Psoas muscle (tissue), 8 donors: ENCODE measurements around the gene MBP. TPM values are rescaled to one million over a fixed set of nuclear protein-coding genes. Genes with fewer than 3 reads are reported as not detected.

Experiments used
- ATAC-seq, 4 donors: fragments of 200-7000 bp; cut with Tn5 transposase; one replicate each; pipeline ENCODE4 v1.9.1; 2020; ENCODE audit warnings: moderate library complexity in 3 of 4, mild to moderate bottlenecking in 2 of 4
- DNase-seq, 2 donors: peaks; one replicate each; pipeline ENCODE4 v3.0.0-alpha.2; 2020
- H3K27ac ChIP-seq: fragments of 200-600 bp; one replicate; pipeline ENCODE4 v1.8.0; 2022
- H3K27me3 ChIP-seq, 3 donors: fragments of 200-600 bp in 1 of 3; one replicate each; pipeline versions ENCODE4 v1.6.1 to v1.8.0; 2013 to 2022; ENCODE audit warnings: low read length in 2 of 3, mild to moderate bottlenecking in 2 of 3, moderate library complexity in 1 of 3; ENCODE audit not compliant: insufficient read depth in 3 of 3
- H3K36me3 ChIP-seq, 2 donors: fragments of 200-600 bp in 1 of 2; one replicate each; pipeline versions ENCODE4 v1.6.1 to v1.8.0; 2013 to 2022; ENCODE audit warnings: low read depth in 1 of 2, mild to moderate bottlenecking in 1 of 2, moderate library complexity in 1 of 2; ENCODE audit not compliant: insufficient read depth in 1 of 2
- H3K4me1 ChIP-seq: fragments of 200-600 bp; one replicate; pipeline ENCODE4 v1.8.0; 2022
- H3K4me3 ChIP-seq: fragments of 200-600 bp; one replicate; pipeline ENCODE4 v1.8.0; 2022; ENCODE audit warnings: mild to moderate bottlenecking
- H3K9me3 ChIP-seq: fragments of 200-600 bp; one replicate; pipeline ENCODE4 v1.8.0; 2022
- WGBS, 3 donors: extraction: QIAGEN DNeasy Blood & Tissue Kit; methylation state at CpG; one replicate each; pipeline versions ENCODE4 v1.1.6 to v1.1.7; 2013; 5-methylcytosine and 5-hydroxymethylcytosine counted together
- intact Hi-C, 2 donors: fragments of 100-400 bp; cut with DNase I; formaldehyde crosslinking; loops; one replicate each; pipeline versions ENCODE4 v1.11.0 to v1.14.2; 2022
- polyA plus RNA-seq, 3 donors: library from polyadenylated mRNA; stranded (reverse); fragments of 200-250 nt; gene quantifications; one replicate each; pipeline ENCODE4 v1.2.3, GENCODE V29; 2013
- total RNA-seq, 4 donors: library from RNA; stranded (reverse); fragmentation: NEBNext Ultra II Directional in 2 of 4; extraction: Animal tissue kit (Norgen Biotek cat#: 25700) in 2 of 4; gene quantifications; one replicate each; pipeline versions ENCODE4 v1.2.1 to v1.2.4, GENCODE V29; 2021 to 2023
- TF ChIP-seq, protein P1 (sequence below): fragments of 200-600 bp; IDR thresholded peaks from one replicate; pipeline ENCODE4 v1.8.0; 2022; ENCODE audit warnings: antibody characterized with exemption
- donor health status: healthy with polysubstance abuse.
- donor health status: DM: no; HTN: no; CAD: no; lungs with moderate emphysema.
- donor health status: Bipolar disorder and iron deficiency.
- donor health status: healthy.
- donor health status: DM: yes; HTN: yes; CAD: no.
- donor health status: DM: no; HTN: no; CAD: no.
- donor health status: DM: no; HTN: no; CAD: no.
- donor health status: DM: yes; HTN: yes; CAD: no.

Gene MBP
- total and polyA plus RNA-seq, 7 donors, result 16.4 to 88.2 (median 51.6) TPM

DNA sequence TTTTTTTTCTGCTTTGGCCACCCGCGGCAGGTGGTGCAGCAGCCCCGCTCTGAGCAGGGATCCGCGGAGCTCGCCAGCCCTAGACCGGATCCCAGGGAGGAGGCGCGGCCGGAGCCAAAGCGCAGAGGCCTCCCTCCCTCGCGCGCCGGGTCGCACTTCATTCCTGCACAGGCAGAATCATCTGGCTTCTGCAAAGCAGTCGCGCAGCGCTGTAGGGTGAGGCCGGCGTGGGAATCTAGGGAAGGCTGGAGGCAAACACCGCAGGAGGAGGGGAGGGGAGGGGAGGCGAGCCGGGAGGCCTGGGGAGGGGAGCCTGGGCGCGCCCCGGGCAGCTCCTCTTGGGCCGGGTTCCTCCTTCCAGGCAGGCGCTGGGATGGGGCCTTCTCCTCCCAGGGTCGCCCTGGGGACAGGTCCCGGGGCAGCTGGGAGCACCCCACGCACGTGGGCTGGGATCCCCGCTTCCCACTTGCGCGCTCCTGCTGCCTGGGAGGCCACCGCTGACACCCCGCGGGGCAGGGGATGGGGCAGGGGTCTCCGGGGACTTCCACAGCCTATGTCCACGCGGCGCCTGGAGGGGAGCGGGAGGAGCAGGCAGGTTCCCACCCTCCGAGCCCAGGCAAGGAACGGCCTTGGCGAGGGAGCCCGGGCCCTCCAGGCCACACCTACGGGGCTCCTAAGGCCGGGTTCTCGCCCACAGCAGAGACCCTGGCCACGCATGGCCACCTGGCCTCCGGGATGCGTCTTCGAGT is 45.0 kb downstream of the MBP start:
- peak; percentile 29 to 54 (median 42) for ATAC-seq
- Histone ChIP-seq H3K27me3 (no peaks in the 10 kb centered on the region), H3K4me1 (peaks cover 85% of the 10 kb centered on the region), H3K9me3 (no peaks in the 10 kb centered on the region), H3K27ac (peak overlapping the region; percentile 88), H3K36me3 (no peaks in the 10 kb centered on the region), H3K4me3 (peak overlapping the region; percentile 65)
- TF ChIP-seq, protein P1, sequence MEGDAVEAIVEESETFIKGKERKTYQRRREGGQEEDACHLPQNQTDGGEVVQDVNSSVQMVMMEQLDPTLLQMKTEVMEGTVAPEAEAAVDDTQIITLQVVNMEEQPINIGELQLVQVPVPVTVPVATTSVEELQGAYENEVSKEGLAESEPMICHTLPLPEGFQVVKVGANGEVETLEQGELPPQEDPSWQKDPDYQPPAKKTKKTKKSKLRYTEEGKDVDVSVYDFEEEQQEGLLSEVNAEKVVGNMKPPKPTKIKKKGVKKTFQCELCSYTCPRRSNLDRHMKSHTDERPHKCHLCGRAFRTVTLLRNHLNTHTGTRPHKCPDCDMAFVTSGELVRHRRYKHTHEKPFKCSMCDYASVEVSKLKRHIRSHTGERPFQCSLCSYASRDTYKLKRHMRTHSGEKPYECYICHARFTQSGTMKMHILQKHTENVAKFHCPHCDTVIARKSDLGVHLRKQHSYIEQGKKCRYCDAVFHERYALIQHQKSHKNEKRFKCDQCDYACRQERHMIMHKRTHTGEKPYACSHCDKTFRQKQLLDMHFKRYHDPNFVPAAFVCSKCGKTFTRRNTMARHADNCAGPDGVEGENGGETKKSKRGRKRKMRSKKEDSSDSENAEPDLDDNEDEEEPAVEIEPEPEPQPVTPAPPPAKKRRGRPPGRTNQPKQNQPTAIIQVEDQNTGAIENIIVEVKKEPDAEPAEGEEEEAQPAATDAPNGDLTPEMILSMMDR, result no peak
- intact Hi-C loops, result loop anchor here in 1 of 2 donors (2.0 kb wide), 1 partner anchor 41 kb away; no protein-coding TSS in a partner anchor
- 14 to 33% (median 26%) methylated on average over 41 to 55 of the region's 55 CpGs for WGBS, 3 donors
- peak; percentile 64 to 75 for DNase-seq

DNA sequence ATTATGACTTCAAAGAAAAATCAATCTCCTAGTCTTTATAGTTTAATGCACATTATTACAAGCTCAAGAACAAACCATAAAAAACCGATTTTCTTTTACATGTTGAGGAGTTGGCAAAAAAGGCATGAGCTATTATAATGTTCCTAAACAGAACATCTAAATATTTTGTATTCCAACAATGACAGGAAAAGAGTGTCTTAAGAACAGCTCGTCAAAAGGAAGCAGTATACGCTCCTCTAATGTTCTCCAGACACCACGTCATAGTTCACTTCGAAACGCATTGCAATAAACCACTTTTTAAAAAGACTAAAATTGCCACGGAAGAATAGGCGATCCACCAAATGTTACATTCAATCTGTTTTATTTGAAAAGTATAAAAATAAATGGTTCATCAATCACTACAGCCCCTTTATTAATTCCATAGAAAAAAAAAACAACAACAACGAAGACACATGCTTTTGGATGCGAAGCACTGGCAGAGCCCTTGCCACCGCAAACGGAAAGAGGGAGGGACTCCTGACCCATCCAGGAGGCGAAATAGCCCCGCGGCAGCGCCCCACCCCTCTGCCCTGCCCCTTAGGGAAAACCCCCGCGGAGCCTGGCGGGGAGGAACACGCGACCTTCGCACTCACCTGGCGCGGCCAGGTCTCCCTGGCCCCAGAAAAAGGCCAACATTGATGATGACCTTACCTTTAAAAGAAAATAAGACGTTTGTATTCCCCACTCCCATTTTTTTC is 45.8 kb downstream of the MBP start:
- 5 to 9% (median 5%) methylated on average over 25 of the region's 25 CpGs for WGBS, 3 donors
- peak in 1 of 2 donors; percentile 42 for DNase-seq

DNA sequence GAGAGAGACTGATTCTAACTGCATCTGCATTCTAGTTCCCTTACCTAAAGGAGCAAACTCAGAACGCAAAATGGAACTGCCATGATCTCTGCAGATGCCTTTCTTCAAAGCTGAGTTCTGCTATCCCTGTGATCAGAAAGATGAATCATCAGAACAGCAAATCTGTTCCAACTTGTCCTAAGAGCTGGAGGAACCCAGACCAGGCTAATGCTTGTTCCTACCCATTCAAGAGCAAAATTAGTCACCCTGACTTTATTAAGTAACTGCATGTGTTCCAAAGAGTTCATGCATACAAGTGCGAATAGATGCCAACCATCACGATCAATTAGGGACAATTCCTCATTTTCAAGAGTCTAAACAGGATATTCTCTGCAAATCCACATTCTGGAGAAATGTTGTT is 46.5 kb downstream of the MBP start:
- Histone ChIP-seq H3K36me3 (no peaks in the 10 kb centered on the region), H3K27ac (peak overlapping the region; percentile 88), H3K27me3 (no peaks in the 10 kb centered on the region), H3K4me3 (peak overlapping the region; percentile 65), H3K9me3 (no peaks in the 10 kb centered on the region), H3K4me1 (peaks cover 80% of the 10 kb centered on the region)
- ATAC-seq (peak; percentile 44 to 74 (median 56)), DNase-seq (no peak)
- intact Hi-C loops, result loop anchor here in 1 of 2 donors (2.0 kb wide), 1 partner anchor 43 kb away; no protein-coding TSS in a partner anchor
- TF ChIP-seq, protein P1, result no peak
- 20 to 46% (median 28%) methylated on average over 3 of the region's 3 CpGs for WGBS, 3 donors

More for the DNA sequence above, 45.8 kb downstream of the MBP start:
- ATAC-seq, result peak in 3 of 4 donors; percentile 24 to 53 (median 35)
- H3K9me3 ChIP-seq, result no peaks in the 10 kb centered on the region
- TF ChIP-seq, protein P1, result no peak
- no peaks in the 10 kb centered on the region for H3K36me3 ChIP-seq
- H3K4me1 ChIP-seq, result peaks cover 82% of the 10 kb centered on the region
- intact Hi-C loops, result loop anchor here in 1 of 2 donors (2.0 kb wide), 1 partner anchor 42 kb away; no protein-coding TSS in a partner anchor
- H3K27me3 ChIP-seq, result no peaks in the 10 kb centered on the region
- H3K4me3 ChIP-seq, result peak overlapping the region; percentile 65
- H3K27ac ChIP-seq, result peak overlapping the region; percentile 88

DNA sequence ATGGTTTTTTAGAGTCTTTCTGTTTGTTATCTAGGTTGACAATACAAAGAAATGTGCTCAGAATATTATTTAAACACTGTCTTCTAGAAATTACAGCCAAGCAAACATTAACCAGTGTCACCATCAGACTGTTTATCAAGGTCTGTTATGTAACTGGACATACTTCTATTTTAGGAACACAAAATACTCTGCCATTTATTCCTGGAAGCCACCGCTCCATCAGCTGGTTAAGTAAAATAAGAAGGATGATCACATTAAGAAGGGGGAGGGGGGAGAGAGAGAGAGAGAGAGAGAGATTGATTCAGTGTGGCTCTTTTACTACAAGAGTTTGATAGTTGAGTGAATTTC is 47.9 kb downstream of the MBP start:
- Histone ChIP-seq H3K9me3 (no peaks in the 10 kb centered on the region), H3K4me1 (peaks cover 76% of the 10 kb centered on the region), H3K27me3 (no peaks in the 10 kb centered on the region), H3K4me3 (no peak overlapping the region), H3K27ac (peak overlapping the region; percentile 88), H3K36me3 (no peaks in the 10 kb centered on the region)
- DNase-seq (no peak), ATAC-seq (peak; percentile 56 to 74 (median 60))
- TF ChIP-seq, protein P1, result no peak
- 13 to 29% (median 18%) methylated on average over 1 of the region's 1 CpG for WGBS, 3 donors
- intact Hi-C loops, result no loop called here
